GM18867 (cell line): Measurements from ENCODE around the gene IFIT1.
"Not testable (repeated sequence)": the region's sequence is repeated elsewhere in the genome, so short reads cannot be mapped to it uniquely, and the experiment has no call there.

ENCODE experiments used
- ATAC-seq: cut with Tn5 transposase; IDR thresholded peaks from one replicate; pipeline ENCODE4 v1.9.1; 2021; ENCODE audit warnings: mild to moderate bottlenecking, moderate library complexity; ENCODE audit not compliant: unreplicated experiment

The IFIT1 gene

DNA sequence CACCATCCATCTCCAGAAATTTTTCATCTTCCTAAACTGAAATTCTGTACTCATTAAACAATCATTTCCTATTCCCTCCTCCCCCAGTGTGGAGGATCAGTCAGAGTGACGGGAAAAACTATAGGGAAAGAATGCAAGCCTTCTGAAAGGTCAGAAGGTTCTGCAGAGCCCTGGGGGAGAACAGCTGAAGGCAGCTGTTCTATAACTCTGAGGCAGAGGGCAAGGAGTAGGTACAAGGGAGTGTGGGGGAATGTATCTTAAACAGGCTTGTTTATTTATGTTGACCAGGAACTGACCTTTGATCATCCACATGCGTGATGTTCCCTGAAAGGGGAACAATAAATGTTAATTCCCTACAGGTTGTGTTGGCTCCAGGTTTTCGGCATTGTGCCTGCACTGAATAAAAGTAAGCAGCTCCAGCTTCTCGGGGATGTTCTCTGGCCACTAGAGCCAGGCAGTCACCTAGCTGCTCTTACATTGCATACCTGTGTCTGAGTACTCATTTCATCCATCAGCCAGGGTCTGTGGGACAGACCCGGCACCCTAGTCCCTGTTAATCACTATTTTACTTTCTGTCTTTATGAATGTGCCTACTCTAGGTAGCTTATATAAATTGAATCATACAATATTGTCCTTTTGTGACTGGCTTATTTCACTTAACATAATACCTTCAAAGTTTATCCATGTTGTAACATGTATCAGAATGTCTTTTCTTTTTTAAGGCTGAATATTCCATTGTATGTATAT, 5.8 kb downstream of the IFIT1 start:
- no peak for ATAC-seq

DNA sequence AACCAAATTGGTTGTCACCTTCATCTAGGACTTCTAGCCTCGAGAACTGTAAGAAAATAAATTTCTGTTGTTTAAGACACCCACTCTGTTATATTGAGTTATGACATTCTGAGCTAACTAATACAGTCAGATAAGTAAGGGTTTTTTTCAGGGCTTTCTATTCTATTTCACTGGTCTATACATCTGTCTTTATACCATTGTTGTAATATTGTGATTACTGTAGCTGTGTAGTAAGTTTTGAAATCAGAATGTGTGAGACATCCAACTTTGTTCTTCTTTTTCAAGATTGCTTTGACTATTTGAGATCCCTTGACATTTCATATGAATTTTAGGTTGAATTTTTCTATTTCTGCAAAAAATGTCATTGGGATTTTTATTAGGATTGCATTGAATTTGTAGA, 7.5 kb downstream of the IFIT1 start:
- ATAC-seq, result no peak

DNA sequence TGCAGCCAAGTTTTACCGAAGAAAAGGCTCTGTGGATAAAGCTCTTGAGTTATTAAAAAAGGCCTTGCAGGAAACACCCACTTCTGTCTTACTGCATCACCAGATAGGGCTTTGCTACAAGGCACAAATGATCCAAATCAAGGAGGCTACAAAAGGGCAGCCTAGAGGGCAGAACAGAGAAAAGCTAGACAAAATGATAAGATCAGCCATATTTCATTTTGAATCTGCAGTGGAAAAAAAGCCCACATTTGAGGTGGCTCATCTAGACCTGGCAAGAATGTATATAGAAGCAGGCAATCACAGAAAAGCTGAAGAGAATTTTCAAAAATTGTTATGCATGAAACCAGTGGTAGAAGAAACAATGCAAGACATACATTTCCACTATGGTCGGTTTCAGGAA, 10.6 kb downstream of the IFIT1 start:
- ATAC-seq, result no peak

DNA sequence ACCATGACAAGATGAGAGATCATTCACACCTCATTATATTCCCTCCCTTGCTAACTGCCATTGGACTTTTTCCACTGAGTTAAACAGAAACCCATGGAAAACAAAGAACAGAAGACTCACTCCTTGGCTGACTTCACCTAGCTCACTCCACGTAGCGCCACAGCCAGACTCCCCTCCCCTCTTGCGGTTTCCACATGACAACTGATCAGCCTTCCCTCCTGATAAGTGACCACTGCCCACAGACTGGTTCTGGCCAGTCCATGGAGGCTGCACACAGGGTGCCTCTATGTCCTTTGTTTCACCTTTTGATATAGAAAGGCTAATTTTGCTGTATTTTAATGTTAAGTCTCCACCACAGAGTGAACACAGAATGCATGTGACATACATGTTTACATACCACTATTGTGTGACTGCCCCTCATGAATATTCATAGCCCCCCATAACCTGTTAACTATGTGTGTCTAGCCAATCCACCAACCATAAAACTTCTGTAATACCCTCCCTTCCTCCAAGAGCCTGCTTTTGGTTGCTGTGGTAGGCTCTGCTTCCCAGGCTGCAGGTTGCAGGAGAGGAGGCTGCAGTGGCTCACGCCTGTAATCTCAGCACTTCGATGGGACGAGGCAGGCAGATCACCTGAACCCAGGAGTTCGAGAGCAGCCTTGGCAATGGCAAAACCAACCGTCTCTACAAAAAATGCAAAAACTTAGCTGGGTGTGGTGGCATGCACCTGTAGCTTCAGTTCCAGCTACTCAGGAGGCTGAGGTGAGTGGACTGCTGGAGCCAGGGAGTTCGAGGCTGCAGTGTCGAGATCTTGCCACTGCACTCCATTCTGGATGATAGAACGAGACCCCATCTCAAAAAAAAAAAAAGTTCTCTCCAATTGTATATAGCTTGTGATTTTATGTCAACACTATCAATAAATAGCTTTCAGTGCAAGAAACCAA, 12.0 kb downstream of the IFIT1 start:
- ATAC-seq, result no peak

DNA sequence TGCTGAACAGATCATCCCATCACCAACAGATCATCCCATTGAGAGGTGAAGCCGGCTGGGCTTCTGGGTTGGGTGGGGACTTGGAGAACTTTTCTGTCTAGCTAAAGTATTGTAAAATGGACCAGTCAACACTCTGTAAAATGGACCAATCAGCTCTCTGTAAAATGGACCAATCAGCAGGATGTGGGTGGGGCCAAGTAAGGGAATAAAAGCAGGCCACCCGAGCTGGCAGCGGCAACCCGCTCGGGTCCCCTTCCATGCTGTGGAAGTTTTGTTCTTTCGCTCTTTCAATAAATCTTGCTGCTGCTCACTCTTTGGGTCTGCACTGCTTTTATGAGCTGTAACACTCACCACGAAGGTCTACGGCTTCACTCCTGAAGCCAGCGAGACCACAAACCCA, 13.8 kb downstream of the IFIT1 start:
- not testable (repeated sequence) for ATAC-seq

DNA sequence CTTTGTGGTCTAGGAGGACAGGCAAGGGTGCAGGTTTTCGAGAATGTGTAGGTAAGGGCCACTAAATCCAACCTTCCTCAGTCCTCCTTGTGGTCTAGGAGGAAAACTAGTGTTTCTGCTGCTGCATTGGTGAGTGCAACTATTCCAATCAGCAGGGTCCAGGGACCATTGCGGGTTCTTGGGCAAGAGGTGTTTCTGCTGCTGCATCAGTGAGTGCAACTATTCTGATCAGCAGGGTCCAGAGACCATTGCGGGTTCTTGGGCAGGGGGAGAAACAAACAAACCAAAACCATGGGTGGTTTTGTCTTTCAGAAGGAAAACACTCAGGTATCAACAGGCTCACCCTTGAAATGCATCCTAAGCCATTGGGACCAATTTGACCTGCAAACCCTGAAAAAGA, 15.4 kb downstream of the IFIT1 start:
- not testable (repeated sequence) for ATAC-seq

DNA sequence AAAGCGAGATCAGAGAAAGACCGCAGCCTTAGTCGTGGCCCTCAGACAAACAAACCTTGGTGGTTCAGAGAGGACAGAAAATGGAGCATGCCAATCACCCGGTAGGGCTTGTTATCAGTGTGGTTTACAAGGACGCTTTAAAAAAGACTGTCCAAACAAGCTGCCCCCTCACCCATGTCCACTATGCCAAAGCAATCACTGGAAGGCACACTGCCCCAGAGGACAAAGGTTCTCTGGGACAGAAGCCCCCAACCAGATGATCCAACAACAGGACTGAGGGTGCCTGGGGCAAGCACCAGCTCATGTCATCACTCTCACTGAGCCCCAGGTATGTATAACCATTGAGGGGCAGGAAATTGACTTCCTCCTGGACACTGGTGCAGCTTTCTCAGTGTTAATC, 16.9 kb downstream of the IFIT1 start:
- ATAC-seq, result not testable (repeated sequence)

DNA sequence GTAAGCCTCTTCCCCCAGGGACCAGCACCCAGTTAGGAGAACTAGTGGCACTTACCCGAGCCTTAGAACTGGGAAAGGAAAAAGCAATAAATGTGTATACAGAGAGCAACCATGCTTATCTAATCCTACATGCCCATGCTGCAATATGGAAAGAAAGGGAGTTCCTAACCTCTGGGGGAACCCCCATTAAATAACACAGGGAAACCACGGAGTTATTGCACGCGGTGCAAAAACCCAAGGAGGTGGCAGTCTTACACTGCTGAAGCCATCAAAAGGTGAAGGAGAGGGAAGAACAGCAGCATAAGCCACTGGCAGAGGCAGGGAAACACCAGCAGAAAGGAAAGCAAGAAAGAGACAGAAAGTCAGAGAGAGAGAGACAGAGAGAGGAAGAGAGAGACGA, 18.1 kb downstream of the IFIT1 start:
- not testable (repeated sequence) for ATAC-seq

DNA sequence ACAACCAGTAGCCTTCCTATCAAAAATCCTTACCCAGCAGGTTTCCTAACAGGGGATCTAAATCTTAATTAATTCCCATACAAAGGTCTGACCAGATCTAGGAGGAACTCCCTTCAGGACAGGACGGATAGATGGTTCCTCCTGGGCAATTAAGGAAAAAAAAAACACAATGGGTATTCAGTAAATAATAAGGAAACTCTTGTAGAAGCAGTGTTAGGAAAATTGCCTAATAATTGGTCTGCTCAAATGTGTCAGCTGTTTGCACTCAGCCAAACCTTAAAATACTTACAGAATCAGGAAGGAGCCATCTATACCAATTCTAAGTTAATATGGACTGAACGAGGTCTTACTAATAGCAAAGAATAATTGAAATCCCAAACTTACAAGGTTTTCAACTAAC, 18.7 kb downstream of the IFIT1 start:
- not testable (repeated sequence) for ATAC-seq

DNA sequence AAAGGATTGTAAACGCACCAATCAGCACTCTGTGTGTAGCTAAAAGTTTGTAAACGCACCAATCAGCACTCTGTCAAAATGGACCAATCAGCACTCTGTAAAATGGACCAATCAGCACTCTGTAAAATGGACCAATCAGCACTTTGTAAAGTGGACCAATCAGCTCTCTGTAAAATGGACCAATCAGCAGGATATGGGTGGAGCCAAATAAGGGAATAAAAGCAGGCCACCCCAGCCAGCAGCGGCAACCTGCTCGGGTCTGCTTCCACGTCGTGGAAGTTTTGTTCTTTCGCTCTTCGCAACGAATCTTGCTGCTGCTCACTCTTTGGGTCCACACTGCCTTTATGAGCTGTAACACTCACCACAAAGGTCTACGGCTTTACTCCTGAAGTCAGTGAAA, 19.9 kb downstream of the IFIT1 start:
- ATAC-seq, result not testable (repeated sequence)

DNA sequence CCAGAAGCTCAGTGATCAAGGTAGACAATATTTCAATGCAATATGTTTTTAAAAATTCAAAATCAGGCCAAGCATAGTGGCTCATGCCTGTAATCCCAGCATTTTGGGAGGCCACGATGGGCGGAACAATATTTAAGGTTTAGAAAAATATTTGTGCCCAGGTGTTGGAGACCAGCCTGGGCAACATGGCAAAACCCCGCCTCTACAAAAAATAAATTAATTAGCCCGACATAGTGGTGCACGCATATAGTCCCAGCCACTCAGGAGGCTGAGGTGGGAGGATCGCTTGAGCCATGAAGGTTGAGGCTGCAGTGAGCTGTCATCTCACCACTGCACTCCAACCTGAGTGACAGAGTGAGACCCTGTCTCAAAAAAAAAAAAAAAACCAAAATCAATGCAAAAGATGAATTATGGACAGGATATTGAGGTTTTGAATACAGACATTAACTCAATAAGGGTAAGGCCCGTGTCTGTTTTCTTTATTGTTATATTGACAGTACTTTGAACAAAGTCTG, 21.0 kb downstream of the IFIT1 start:
- no peak for ATAC-seq

DNA sequence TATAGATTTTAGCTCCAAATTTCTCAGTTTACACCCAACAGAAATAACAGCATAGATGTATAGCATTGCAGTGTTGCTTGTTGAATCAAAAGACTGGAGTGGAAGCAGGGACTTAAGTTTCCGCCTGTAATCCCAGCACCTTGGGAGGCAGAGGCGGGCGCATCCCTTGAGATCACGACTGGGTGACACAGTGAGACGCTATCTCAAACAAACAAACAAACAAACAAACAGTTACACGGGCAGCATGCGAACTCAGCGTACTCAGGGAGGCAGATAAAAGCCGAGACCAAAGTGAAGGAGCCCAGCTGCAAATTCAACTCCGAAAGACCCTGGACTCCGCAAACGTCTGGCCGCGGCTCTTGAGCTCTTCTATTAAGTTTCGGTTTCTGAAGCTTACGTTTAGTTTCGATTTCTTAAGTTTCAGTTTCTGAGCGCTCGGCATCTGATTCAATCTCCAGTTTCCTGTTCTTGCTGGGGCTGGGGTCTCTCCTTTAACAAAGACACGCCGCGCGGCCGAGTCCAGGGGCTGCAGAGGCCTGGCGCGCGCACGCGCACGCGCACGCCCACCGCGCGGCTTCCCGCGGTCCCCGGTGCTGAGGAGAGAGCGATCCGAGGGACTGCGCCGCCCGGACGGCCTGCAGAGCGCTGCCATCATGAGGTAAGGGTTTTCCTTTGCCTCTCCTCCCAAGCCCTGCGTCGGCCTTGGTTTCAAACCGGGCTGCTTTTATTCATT, 21.9 kb downstream of the IFIT1 start, which contains the start of gene IFIT5:
Gene IFIT5, plus strand, starts transcription at position 423 of the 733 bp plus-strand sequence. Its CDS starts 231 bp downstream, at position 654.
- peak; percentile 83 for ATAC-seq

DNA sequence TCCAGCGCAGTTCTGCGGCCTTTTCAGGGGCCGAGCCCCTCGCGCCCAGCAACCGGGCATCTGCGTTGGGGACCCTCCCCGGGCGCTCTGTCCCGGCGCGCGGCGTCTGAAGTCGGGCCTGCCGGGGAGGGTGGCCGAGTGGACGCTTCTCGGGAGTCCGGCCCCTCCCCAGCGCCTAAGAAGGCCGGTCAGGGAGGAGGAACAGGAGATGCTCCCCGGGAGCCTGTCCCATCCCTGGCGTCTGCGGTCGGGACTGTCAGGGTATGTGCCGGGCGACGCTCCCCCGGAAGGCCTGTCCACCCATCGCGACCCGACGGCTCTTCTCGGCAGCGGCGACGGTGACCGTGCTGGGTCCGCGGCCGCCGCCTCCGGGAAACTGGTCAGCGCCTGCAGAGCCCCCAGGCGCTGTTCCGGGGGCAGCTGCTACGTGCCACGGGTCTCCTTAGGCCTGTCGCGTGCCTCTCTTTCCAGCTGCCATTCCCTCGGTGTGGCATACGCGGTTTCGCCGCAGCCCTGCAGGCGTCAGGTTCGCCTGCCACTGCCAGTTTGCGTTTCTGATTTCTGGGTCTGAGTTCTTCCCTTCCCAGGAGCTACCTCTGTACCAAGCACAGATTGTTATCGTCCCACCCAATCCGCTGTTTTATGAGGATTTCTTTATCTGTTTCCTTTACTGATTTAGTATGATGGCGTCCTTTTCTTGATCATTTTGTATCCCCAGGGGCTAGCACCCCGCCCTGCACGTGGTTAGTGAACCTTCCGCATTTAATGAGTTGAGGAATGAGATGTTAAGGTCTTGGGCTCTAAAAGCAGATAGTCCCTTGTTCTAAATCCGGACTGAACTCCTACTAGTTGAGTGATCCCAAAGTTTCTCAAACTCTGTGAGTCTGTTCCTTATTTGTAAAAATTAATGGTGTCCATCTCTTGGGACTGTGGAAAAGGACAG, 22.7 kb downstream of the IFIT1 start:
- ATAC-seq, result peak; percentile 38

DNA sequence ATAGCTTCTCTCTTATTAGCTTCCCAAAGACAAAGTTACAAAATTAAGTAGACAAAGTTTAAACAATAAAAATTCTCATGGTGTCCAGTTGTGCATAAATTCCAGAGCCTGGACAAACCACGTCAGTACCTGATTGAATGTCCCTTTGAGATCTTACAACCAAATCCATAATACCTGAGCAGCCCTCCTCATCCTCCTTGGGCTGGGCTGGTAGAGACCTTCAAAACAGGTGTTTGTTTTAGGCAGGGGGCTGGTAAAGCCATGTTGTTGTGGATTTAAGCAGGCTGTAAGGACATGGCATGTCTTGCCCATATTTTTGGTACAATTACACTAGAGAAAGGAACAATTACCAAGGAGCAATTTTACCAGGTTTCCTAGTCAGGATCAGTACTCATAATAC, 24.0 kb downstream of the IFIT1 start:
- ATAC-seq, result no peak

DNA sequence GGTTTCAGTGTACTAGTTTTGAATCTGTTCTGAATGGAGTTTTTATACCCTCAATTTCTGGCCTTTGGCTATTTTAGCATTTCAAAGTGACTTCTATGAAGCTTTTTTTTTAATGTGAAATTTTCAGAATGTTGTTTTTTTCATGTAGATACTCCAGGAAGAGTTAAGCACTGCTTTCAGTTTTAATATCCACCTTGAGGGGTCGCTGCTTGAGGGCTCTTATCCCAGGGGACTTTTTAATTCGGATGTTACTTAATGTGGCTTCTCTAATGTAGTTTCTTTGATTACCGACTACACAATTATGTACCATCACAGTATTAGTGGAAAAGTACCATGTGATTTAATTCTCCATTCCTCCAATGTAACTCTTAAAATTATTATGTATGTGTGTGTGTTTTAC, 27.1 kb downstream of the IFIT1 start:
- no peak for ATAC-seq

DNA sequence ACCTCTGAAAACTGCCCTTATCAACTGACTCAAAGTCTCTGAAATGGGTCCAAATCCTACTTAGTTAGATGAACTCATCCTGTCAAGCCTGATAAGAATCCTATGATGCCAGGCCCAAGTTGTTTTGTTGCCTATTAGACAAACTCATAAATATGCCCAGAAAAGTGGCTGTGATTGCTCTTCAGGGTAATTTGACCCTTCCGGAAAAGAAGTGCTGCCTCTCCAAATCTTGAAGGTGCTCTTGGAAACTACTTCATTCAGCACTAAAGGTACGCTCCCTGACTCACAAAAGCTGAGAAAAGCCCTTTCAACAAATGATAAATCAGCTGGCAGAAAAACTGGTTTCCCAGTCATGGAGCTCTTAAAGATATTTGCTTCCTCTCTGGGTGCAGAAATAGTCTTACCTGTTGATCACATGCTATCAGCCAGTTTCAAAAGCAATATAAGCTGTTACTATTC, 28.6 kb downstream of the IFIT1 start:
- ATAC-seq, result no peak

DNA sequence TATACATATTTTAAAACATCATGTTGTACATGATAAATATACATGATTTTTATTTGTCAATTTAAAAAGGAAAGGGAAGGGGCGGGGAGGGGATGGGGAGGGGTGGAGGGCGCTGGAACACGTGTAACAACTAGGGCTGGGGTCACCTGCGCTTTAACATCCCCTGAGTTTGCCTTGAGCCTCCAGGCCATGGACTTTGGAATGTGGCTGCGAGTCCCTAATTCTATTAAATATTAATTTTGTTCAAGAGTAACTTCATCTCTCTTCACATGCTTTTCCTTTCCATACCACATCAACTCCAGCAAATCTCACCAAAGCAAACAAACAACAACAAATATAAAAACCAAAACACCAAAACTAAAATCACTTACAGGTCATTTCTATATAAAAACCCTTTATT, 32.6 kb downstream of the IFIT1 start:
- ATAC-seq, result no peak

DNA sequence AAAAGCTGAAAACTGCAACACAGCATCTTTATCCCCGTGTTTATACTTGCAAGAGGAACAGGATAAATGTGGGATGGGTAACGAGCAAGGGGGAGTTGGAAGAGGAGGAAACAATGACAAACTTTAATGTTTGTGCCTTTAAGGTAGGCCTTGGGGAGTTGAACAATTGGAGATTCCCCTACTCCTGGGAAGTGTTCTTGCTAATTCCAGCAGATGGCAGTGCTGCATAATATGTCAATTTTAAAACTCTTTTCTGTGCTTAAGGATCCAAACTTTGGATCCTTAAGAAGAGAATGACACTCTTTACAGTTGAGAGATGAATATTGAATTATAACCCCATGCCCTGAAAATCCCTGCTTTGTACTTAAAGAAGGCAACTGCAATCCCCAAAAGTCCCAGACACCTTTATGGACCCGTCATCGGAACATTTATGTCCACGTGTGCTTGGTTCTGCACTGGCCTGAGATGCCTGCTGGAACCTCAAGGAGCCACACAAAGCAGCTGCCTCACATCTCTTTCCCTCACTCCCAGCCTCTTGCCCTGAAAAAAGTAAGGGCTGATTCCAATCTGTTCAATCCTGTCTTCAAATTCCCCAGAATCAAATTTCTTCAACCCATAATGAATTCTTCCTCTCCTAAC, 33.9 kb downstream of the IFIT1 start:
- ATAC-seq, result peak; percentile 51

DNA sequence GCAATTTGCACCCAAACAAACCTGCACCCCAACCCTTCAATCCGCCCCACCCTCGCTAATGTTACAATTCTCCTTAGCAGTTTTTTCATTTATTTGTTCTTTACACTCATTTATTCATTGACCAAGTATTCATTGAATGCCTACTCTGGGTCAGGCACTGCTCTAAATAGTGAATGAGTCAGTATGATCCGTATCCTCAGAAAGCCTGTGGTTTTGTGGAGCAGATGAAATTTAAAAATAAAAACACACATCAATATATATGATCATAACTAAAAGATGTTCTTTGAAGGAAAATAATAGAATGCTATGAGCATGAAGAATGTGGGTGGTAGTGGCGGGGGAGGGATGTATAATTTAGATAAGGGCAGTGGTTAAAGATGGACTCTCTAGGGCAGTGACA, 35.2 kb downstream of the IFIT1 start:
- ATAC-seq, result no peak
